GM12872 (cell line): ENCODE data around the gene MEGF9.

Experiments
- TF ChIP-seq, protein P1 (sequence below): IDR thresholded peaks from 3 replicates; pipeline ENCODE4 v1.5.1; 2011; ENCODE audit warnings: low read depth, mild to moderate bottlenecking, low read length, moderate library complexity; ENCODE audit not compliant: insufficient read depth

The MEGF9 gene

DNA sequence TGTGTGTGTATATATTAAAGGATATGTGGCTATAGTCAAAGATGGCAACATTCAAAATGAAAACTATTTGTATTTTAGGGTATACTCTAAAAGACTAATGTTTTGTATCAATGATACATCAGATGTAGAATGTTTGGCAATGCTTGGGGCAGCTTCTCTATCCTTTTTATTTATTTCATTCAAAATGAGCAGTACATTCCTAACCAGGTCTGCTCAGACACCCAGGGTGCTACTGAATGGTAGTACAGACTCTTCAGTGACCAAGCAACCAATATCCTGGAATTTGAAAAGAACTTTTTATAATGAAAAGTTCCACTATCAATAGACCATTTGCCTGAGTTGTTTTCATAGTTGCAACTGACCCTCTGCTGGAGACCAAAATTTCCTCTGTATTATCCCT lies 23.9 kb downstream of the MEGF9 start:
- TF ChIP-seq, protein P1, sequence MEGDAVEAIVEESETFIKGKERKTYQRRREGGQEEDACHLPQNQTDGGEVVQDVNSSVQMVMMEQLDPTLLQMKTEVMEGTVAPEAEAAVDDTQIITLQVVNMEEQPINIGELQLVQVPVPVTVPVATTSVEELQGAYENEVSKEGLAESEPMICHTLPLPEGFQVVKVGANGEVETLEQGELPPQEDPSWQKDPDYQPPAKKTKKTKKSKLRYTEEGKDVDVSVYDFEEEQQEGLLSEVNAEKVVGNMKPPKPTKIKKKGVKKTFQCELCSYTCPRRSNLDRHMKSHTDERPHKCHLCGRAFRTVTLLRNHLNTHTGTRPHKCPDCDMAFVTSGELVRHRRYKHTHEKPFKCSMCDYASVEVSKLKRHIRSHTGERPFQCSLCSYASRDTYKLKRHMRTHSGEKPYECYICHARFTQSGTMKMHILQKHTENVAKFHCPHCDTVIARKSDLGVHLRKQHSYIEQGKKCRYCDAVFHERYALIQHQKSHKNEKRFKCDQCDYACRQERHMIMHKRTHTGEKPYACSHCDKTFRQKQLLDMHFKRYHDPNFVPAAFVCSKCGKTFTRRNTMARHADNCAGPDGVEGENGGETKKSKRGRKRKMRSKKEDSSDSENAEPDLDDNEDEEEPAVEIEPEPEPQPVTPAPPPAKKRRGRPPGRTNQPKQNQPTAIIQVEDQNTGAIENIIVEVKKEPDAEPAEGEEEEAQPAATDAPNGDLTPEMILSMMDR: no peak

DNA sequence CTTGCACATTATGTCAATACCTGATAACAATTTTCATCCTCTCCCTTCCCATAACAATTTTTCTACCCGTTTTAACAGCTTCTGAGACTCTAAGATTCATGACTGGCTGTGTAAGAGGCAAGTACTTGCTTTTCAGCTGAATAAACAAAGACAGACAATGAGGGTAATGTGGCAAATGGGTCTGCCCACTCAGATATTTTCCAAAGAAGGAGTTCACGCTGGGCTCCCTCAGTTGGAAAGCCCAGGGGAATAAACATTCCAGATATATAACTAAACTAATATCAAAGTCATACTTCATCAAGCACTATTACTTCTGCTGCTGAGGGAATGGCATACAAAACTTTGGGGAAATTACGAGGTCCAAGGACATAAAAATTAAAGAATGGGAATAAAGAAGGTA lies 24.4 kb downstream of the MEGF9 start:
- TF ChIP-seq, protein P1: no peak

DNA sequence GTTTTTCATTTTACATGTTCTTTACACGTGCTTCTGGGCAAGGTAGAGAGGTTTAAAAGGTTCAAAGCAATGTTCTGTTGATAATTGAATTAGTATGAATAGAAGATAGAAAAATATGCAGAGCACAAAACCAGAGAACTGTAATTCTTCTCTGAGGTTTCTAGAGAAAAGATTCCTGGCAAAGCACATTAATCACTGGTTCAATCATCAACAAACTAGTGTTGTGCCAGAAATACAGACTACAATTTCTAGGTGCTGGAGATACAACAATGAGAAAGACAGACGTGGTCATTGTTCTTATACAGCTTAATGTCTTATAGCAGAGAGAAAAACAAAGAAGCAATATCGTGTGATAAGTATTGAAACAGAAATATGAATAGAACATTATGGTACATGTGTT lies 25.5 kb downstream of the MEGF9 start:
- TF ChIP-seq, protein P1: no peak

DNA sequence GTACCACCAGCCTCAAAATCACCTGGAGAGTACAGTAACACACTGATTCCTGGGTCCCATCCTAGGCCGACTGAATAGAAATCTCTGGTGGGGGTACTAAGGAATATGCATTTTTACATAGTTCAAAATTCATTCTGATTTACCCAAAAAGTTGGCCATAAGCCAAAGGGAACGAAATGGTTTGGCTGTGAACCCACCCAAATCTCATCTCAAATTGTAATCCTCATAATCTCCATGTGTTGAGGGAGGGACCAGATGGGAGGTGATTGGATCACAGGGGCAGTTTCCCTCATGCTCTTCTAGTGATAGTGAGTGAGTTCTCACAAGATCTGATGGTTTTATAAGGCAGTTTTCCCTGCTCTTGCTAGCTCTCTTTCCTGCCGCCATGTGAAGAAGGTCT lies 31.1 kb downstream of the MEGF9 start:
- TF ChIP-seq, protein P1: no peak

DNA sequence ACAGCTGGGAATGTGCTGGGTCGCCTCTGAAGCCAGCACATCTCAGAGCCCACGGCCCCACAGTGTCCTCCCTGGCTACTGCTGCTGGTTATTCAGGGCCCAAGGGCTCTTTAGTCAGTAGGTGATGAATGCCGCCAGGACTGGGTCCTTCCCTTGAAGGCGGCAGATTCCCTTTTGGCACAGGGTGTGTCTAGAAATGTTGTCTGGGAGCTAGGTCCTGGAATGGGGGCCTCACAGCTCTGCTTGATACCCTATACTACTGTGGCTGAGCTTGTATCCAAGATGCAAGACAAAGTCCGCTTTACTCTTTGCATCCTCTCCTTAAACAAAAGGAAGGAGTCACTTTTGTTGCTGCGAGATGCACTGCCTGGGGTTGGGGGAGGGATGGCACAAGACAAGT lies 33.1 kb downstream of the MEGF9 start:
- TF ChIP-seq, protein P1: no peak

DNA sequence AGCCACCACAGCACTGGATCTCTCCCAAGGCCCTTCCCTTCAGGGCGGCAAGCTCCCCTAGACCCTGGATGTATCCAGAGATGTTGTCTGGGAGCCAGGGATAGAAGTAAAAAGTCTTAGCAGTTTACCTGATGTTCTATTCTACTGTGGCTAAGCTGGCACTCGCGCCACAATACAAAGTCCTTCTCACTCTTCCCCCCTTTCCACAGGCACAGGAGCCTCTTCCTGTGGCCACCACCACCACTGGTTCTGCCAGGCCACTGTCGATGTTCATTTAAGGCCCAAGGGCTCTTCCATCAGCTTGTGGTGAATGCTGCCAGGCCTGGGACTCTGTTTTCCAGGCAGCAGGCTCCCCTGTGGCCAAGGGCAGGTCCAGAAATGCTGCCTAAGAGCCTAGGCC lies 33.7 kb downstream of the MEGF9 start:
- TF ChIP-seq, protein P1: no peak

DNA sequence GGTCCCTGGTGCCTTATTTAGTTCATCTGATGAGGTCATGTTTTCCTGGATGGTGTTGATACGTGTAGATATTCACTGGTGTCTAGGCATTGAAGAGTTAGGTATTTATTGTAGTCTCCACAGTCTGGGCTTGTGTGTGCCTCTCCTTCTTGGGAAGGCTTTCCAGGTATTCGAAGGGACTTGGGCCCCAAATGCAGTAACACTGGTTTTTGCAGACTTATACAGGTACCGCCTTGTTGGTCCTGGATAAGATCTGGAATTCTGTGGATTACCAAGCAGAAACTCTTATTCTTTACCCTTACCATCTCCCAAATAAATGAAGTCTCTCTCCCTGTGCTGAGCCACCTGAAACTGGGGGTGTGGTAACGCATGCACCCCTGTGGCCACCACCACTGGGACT lies 34.1 kb downstream of the MEGF9 start:
- TF ChIP-seq, protein P1: no peak

DNA sequence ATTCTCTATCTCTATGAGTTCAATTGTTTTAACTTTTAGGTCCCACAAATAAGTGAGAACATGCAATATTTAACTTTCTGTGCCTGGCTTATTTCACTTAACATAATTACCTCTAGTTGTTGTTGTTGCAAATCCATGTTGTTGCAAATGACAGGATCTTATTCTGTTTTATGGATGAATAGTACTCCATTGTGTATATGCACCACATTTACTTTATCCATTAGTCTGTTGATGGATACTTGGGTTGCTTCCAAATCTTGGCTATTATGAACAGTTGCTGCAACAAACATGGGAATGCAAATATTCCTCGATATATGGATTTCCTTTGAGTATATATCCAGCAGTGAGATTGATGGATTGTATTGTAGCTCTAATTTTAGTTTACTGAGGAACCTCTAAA lies 36.3 kb downstream of the MEGF9 start:
- TF ChIP-seq, protein P1: no peak
